ENCODE results near the gene STK39.

Gene STK39

DNA sequence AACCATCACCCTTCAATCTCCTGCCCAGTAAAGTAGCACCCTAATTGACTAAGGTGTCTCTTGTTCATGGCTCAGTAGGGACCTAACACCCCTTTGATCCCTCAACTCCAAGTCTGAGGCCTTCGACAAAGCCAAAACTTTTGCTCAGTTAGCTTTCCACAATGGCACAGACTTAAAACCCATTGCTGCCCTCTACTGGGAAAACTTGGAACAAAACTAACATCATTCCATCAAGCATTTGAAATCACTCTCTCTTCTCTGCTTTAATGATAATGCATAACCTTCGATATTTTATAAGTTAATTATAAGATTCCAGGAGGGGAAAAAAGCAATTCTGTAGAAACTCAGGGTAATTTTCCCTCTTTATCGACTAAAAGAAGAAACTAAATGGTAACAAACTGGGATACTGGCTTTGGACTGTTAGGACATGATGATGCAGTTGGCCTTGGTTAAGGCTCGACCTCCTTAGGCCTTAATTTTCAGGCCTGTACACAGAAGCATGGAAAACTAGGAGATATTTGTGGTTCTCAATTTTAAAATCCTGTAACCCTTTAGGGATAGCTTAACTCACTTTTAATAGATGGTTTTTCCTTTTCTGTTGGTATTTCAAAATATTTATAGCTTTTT is 127.8 kb downstream of the STK39 start:
- Histone ChIP-seq H3K4me2 (ENCODE audit: insufficient read depth, low read length) (no peak overlapping the region), H2AFZ (ENCODE audit: low read depth, low read length) (no peak overlapping the region), H3K27ac (ENCODE audit: low read length) (no peak overlapping the region), H3K9me3 (ENCODE audit: insufficient read depth, low read length, severe bottlenecking) (no peaks in the 10 kb centered on the region), H3K9ac (ENCODE audit: low read depth, low read length) (no peak overlapping the region), H3K4me1 (ENCODE audit: insufficient read depth, low read length) (no peaks in the 10 kb centered on the region), H3K4me3 (ENCODE audit: low read depth in 1 of 2, low read length in 2 of 2) (no peak overlapping the region), H3K36me3 (ENCODE audit: insufficient read depth, low read length) (peaks cover 24% of the 10 kb centered on the region), H4K20me1 (ENCODE audit: insufficient read depth, low read length) (no peaks in the 10 kb centered on the region), H3K27me3 (ENCODE audit: insufficient read depth, low read length, poor library complexity) (no peaks in the 10 kb centered on the region), H3K79me2 (ENCODE audit: insufficient read depth, low read length) (no peaks in the 10 kb centered on the region)
- peak; percentile 72 for TF ChIP-seq CTCF (IDR thresholded peaks at IDR 0.05; ENCODE audit: borderline replicate concordance, extremely low read depth, low read length, poor library complexity, severe bottlenecking)
- no peak for TF ChIP-seq EZH2 (IDR thresholded peaks at IDR 0.05; ENCODE audit: borderline replicate concordance, low read depth, low read length, severe bottlenecking)
- ATAC-seq (ENCODE audit: insufficient read depth, low read depth) (peak; percentile 64), DNase-seq (peak; percentile 24)

- TF ChIP-seq EZH2 (IDR thresholded peaks at IDR 0.05; ENCODE audit: borderline replicate concordance, low read depth, low read length, severe bottlenecking) (no peak), CTCF (IDR thresholded peaks at IDR 0.05; ENCODE audit: borderline replicate concordance, extremely low read depth, low read length, poor library complexity, severe bottlenecking) (peak; percentile 75)
- H3K9ac ChIP-seq (ENCODE audit: low read depth, low read length): no peak overlapping the region
- H4K20me1 ChIP-seq (ENCODE audit: insufficient read depth, low read length): no peaks in the 10 kb centered on the region
- H2AFZ ChIP-seq (ENCODE audit: low read depth, low read length): no peak overlapping the region
- no peak overlapping the region for H3K4me2 ChIP-seq (ENCODE audit: insufficient read depth, low read length)
- peaks cover 23% of the 10 kb centered on the region for H3K36me3 ChIP-seq (ENCODE audit: insufficient read depth, low read length)
- H3K27ac ChIP-seq (ENCODE audit: low read length): no peak overlapping the region
- H3K27me3 ChIP-seq (ENCODE audit: insufficient read depth, low read length, poor library complexity): no peaks in the 10 kb centered on the region
- H3K4me1 ChIP-seq (ENCODE audit: insufficient read depth, low read length): no peaks in the 10 kb centered on the region
- DNase-seq (peak; percentile 15), ATAC-seq (ENCODE audit: insufficient read depth, low read depth) (peak; percentile 75)
- no peaks in the 10 kb centered on the region for H3K9me3 ChIP-seq (ENCODE audit: insufficient read depth, low read length, severe bottlenecking)
- H3K79me2 ChIP-seq (ENCODE audit: insufficient read depth, low read length): no peaks in the 10 kb centered on the region
- no peak overlapping the region for H3K4me3 ChIP-seq (ENCODE audit: low read depth in 1 of 2, low read length in 2 of 2)
Observed at GRCh38 chr2:168118733-168119514, 128.5 kb downstream of the STK39 start.

GRCh38 chr2:168116448-168116847 is 130.9 kb downstream of the STK39 start:
- ATAC-seq (ENCODE audit: insufficient read depth, low read depth) (no peak), DNase-seq (no peak)
- Histone ChIP-seq H3K9me3 (ENCODE audit: insufficient read depth, low read length, severe bottlenecking) (no peaks in the 10 kb centered on the region), H3K27me3 (ENCODE audit: insufficient read depth, low read length, poor library complexity) (no peaks in the 10 kb centered on the region), H3K36me3 (ENCODE audit: insufficient read depth, low read length) (peaks cover 19% of the 10 kb centered on the region), H3K79me2 (ENCODE audit: insufficient read depth, low read length) (no peaks in the 10 kb centered on the region), H3K4me1 (ENCODE audit: insufficient read depth, low read length) (no peaks in the 10 kb centered on the region), H2AFZ (ENCODE audit: low read depth, low read length) (no peak overlapping the region), H3K9ac (ENCODE audit: low read depth, low read length) (no peak overlapping the region), H4K20me1 (ENCODE audit: insufficient read depth, low read length) (no peaks in the 10 kb centered on the region), H3K27ac (ENCODE audit: low read length) (no peak overlapping the region), H3K4me3 (ENCODE audit: low read depth in 1 of 2, low read length in 2 of 2) (no peak overlapping the region), H3K4me2 (ENCODE audit: insufficient read depth, low read length) (no peak overlapping the region)
- TF ChIP-seq EZH2 (IDR thresholded peaks at IDR 0.05; ENCODE audit: borderline replicate concordance, low read depth, low read length, severe bottlenecking) (no peak), CTCF (IDR thresholded peaks at IDR 0.05; ENCODE audit: borderline replicate concordance, extremely low read depth, low read length, poor library complexity, severe bottlenecking) (no peak)
